Measurements from ENCODE around the gene FAAP100.

DNA sequence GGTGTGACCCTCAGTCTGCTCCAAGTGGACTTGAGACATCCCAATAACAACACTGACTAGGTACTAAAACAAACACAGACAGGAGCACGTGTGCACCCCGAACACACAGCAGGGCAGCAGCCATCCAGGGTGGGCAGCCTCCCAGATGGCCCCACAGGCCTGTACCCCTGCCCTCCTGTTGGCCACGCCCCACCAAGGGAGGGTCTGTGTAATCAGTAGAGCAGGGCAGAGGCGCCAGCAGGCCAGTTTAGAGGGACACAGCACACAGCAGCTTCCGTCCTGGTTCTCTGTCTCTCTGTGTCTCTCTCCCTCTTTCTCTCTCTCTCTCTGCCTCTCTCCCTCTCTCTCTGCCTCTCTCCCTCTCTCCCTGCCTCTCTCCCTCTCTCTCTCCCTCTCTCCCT is 61.0 kb downstream of the FAAP100 start:
- TF ChIP-seq CTCF (IDR thresholded peaks at IDR 0.05; ENCODE audit: low read depth, low read length) (no peak), POLR2A (IDR thresholded peaks at IDR 0.05; ENCODE audit: extremely low read depth, insufficient read length) (no peak), MYC (IDR thresholded peaks at IDR 0.05; ENCODE audit: low read depth, low read length) (no peak)
- TF ChIP-seq, protein P1, sequence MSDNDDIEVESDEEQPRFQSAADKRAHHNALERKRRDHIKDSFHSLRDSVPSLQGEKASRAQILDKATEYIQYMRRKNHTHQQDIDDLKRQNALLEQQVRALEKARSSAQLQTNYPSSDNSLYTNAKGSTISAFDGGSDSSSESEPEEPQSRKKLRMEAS (IDR thresholded peaks at IDR 0.05; ENCODE audit: low read depth, low read length): no peak

Measured in NB4 (cell line).